Omental fat pad (tissue), 4 donors: ENCODE results near the gene RAB38. TPM values are rescaled to one million over a fixed set of nuclear protein-coding genes. Genes with fewer than 3 reads are reported as not detected.
A peak's percentile ranks its signal among the peaks of the same experiment; 100 is the strongest.

Experiments
- ATAC-seq: fragments of 150-250 bp; one replicate; pipeline ENCODE4 v1.9.1; 2016; ENCODE audit warnings: mild to moderate bottlenecking, moderate library complexity; ENCODE audit not compliant: low FRiP score
- DNase-seq: peaks from one replicate; pipeline ENCODE4 v3.0.0-alpha.2; 2019; ENCODE audit warnings: low spot score
- total RNA-seq, 4 donors: library from RNA; depleted of rRNA; stranded (reverse); fragments of >200 nt; gene quantifications; one replicate each; pipeline ENCODE4 v1.1.0, GENCODE V29; 2016
- TF ChIP-seq, protein P1 (sequence below), 3 donors: fragments of 450-650 bp; IDR thresholded peaks; one replicate each; pipeline ENCODE4 v1.5.1; 2016 to 2017; ENCODE audit warnings: antibody characterized with exemption in 3 of 3, mild to moderate bottlenecking in 3 of 3, moderate library complexity in 2 of 3

Gene RAB38
- total RNA-seq, result 10 to 100 TPM in 1 of 4 donors, 1 to 10 TPM in 2, not detected in 1; 1.9 to 11.8 (median 4.0) TPM

- TF ChIP-seq, protein P1, sequence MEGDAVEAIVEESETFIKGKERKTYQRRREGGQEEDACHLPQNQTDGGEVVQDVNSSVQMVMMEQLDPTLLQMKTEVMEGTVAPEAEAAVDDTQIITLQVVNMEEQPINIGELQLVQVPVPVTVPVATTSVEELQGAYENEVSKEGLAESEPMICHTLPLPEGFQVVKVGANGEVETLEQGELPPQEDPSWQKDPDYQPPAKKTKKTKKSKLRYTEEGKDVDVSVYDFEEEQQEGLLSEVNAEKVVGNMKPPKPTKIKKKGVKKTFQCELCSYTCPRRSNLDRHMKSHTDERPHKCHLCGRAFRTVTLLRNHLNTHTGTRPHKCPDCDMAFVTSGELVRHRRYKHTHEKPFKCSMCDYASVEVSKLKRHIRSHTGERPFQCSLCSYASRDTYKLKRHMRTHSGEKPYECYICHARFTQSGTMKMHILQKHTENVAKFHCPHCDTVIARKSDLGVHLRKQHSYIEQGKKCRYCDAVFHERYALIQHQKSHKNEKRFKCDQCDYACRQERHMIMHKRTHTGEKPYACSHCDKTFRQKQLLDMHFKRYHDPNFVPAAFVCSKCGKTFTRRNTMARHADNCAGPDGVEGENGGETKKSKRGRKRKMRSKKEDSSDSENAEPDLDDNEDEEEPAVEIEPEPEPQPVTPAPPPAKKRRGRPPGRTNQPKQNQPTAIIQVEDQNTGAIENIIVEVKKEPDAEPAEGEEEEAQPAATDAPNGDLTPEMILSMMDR (IDR thresholded peaks at IDR 0.05), result no peak
- ATAC-seq (peak; percentile 93), DNase-seq (peak; percentile 53)
Observed at GRCh38 chr11:88174709-88175568, at the start of gene RAB38. TSS of gene RAB38 (minus strand) at chr11:88175443. CDS start at chr11:88175384, 59 bp downstream.

- ATAC-seq, result no peak
Observed at GRCh38 chr11:88213406-88213805, 38.2 kb upstream of the RAB38 start.

GRCh38 chr11:88212300-88212699 lies 37.1 kb upstream of the RAB38 start:
- TF ChIP-seq, protein P1 (IDR thresholded peaks at IDR 0.05), result no peak
- no peak for ATAC-seq
- no peak for DNase-seq

More at GRCh38 chr11:88213406-88213805, 38.2 kb upstream of the RAB38 start:
- TF ChIP-seq, protein P1 (IDR thresholded peaks at IDR 0.05), result no peak
- no peak for DNase-seq

DNA sequence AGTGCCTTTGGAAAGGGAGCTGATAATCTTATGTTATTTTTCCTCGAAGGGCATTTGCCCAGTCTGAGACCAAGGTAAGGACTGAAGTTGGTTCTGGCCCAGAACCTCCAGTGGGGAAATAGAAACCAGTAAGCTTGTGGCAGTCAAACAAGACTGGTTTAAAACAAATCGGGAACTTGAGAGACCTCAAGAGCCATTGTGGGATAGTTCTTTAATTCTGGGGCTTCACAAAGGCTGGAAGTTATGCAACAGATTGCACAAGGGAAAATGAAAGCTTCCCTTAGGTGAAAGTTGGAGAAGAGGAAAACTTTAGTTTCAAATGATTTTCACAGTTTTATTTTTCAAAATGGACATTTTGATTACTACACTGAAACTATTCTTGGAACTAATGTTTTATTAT lies 33.5 kb upstream of the RAB38 start:
- TF ChIP-seq, protein P1 (IDR thresholded peaks at IDR 0.05), result no peak
- ATAC-seq (no peak), DNase-seq (no peak)

- TF ChIP-seq, protein P1 (IDR thresholded peaks at IDR 0.05), result no peak
- DNase-seq (no peak), ATAC-seq (no peak)
Observed at GRCh38 chr11:88206751-88207150, 31.5 kb upstream of the RAB38 start.

- TF ChIP-seq, protein P1 (IDR thresholded peaks at IDR 0.05), result no peak
- no peak for DNase-seq
- ATAC-seq, result no peak
Observed at GRCh38 chr11:88204353-88204752, 29.1 kb upstream of the RAB38 start.

- TF ChIP-seq, protein P1 (IDR thresholded peaks at IDR 0.05), result no peak
- ATAC-seq (no peak), DNase-seq (no peak)
Observed at GRCh38 chr11:88203604-88204003, 28.4 kb upstream of the RAB38 start.
